ENCODE measurements around the gene NUDT16L1. TPM values are rescaled to one million over a fixed set of nuclear protein-coding genes. Genes with fewer than 3 reads are reported as not detected.
A peak's percentile ranks its signal among the peaks of the same experiment; 100 is the strongest.

The NUDT16L1 gene
- total and polyA plus RNA-seq, 2 of the 13 experiments (the other 11 are each of a cell fraction or from before 2014, with no cell fraction given) = 28.0 to 40.5 TPM

- TF ChIP-seq NRL (CRISPR knock-in tag; IDR thresholded peaks at IDR 0.05; ENCODE audit: borderline replicate concordance) (0 out of 2 replicates have a peak, but pooled peaks have one; percentile 33), ZNF224 (CRISPR knock-in tag; IDR thresholded peaks at IDR 0.05) (peak; percentile 60; the same call in 1 of the 2 replicates), TAF15 (IDR thresholded peaks at IDR 0.05; ENCODE audit: low read depth, low read length, poor library complexity, severe bottlenecking) (no peak), MTF2 (CRISPR knock-in tag; IDR thresholded peaks at IDR 0.05; ENCODE audit: borderline replicate concordance) (no peak)
These were observed 40.3 kb downstream of the NUDT16L1 start (continued) for GRCh38 chr16:4733747-4734062.

GRCh38 chr16:4734063-4734729 is 40.8 kb downstream of the NUDT16L1 start, which contains the start of the genes ANKS3 and DNAAF8:
Gene ANKS3, minus strand, starts transcription at chr16:4734271. Its CDS starts 4,122 bp downstream, at chr16:4730149.
Gene DNAAF8, plus strand, starts transcription at chr16:4734537. Its CDS starts 1,978 bp downstream, at chr16:4736515.
- intact Hi-C loops (cut with micrococcal nuclease; ENCODE audit: unreplicated experiment) (loop anchor here (5.0 kb wide), 1 partner anchor 68 kb away; the partner anchor contains the start of gene ROGDI), in situ Hi-C loops (cut with HindIII; ENCODE audit: extremely low pct_ligation_motif_present, low pct_unique_long_range_greater_than_20kb) (no loop called here)
- WGBS (ENCODE audit: low lambda C conversion rate) = 2% methylated on average over 38 of the region's 70 CpGs
- TF ChIP-seq DMAP1 (CRISPR knock-in tag; IDR thresholded peaks at IDR 0.05) (peak; percentile 73), ZNF740 (CRISPR knock-in tag; IDR thresholded peaks at IDR 0.05) (peak; percentile 94), NR2F2 (IDR thresholded peaks at IDR 0.05; ENCODE audit: borderline replicate concordance, low read depth) (no peak), ZNF530 (CRISPR knock-in tag; IDR thresholded peaks at IDR 0.05; ENCODE audit: low read depth) (no peak), GFI1 (CRISPR knock-in tag; IDR thresholded peaks at IDR 0.05; ENCODE audit: borderline replicate concordance) (no peak; the same call in 1 of the 2 replicates), RORA (CRISPR knock-in tag; IDR thresholded peaks at IDR 0.05) (no peak), KMT2A (CRISPR knock-in tag; IDR thresholded peaks at IDR 0.05) (peak; percentile 81), HCFC1 (IDR thresholded peaks at IDR 0.05; ENCODE audit: low read depth, low read length) (peak; percentile 70), ZNF614 (CRISPR knock-in tag; IDR thresholded peaks at IDR 0.05; ENCODE audit: borderline replicate concordance) (no peak), ZNF451 (CRISPR knock-in tag; IDR thresholded peaks at IDR 0.05) (peak; percentile 94), ZNF343 (CRISPR knock-in tag; IDR thresholded peaks at IDR 0.05) (no peak; the same call in 1 of the 2 replicates), JUNB (CRISPR knock-in tag; IDR thresholded peaks at IDR 0.05; ENCODE audit: borderline replicate concordance) (0 out of 2 replicates have a peak, but pooled peaks have one; percentile 21), FOXA3 (CRISPR knock-in tag; IDR thresholded peaks at IDR 0.05) (peak; percentile 61; the same call in 1 of the 2 replicates), U2AF2 (IDR thresholded peaks at IDR 0.05; ENCODE audit: low read depth, low read length) (no peak), ELF3 (CRISPR knock-in tag; IDR thresholded peaks at IDR 0.05) (peak; percentile 82; the same call in 1 of the 2 replicates), MNT (IDR thresholded peaks at IDR 0.05) (peak; percentile 63), ZBTB21 (CRISPR knock-in tag; IDR thresholded peaks at IDR 0.05) (no peak), ZNF552 (CRISPR knock-in tag; IDR thresholded peaks at IDR 0.05; ENCODE audit: borderline replicate concordance) (no peak), TEAD3 (CRISPR knock-in tag; optimal IDR thresholded peaks at IDR 0.05; ENCODE audit: borderline replicate concordance) (peak; percentile 98), NFRKB (IDR thresholded peaks at IDR 0.05) (no peak), ZNF776 (CRISPR knock-in tag; IDR thresholded peaks at IDR 0.05) (peak; percentile 91)

More at GRCh38 chr16:4734063-4734729, 40.8 kb downstream of the NUDT16L1 start, which contains the start of the genes ANKS3 and DNAAF8:
- peak within 1 kb of the TSS; percentile 80 for H3K27ac ChIP-seq (ENCODE audit: extremely low read length, insufficient read depth, low read length)
- H3K4me2 ChIP-seq (ENCODE audit: low read depth, low read length) = peak within 1 kb of the TSS; percentile 99
- no peaks in the 10 kb centered on the region for H4K20me1 ChIP-seq (ENCODE audit: insufficient read depth, low read length)
- H3K9me3 ChIP-seq (ENCODE audit: low read length) = no peaks in the 10 kb centered on the region
- peak; percentile 96 for ATAC-seq
- peak; percentile 86 for FAIRE-seq
- no TSS peak for BruUV-seq (replicated peaks)
- H3K79me2 ChIP-seq (ENCODE audit: insufficient read depth, low read length) = peaks cover 21% of the 10 kb centered on the region
- ChIA-PET CTCF (ENCODE audit: low intra/inter-chr PET ratio, low total read pairs) (no interaction called here), POLR2A (interaction anchor here (0.9 to 3.1 kb wide), 21 partner anchors 17 to 364 kb away, joined by 3 to 40 read pairs (median 4); partner anchors contain the start of genes EEF2KMT, GLYR1, NUDT16L1 and ROGDI)
- peak within 1 kb of the TSS; percentile 91 for H2AFZ ChIP-seq (ENCODE audit: low read length)
- H3K27me3 ChIP-seq (ENCODE audit: control insufficient read depth in 1 of 2, insufficient read depth in 2 of 2, low read length in 2 of 2) = no peaks in the 10 kb centered on the region; a peak in 2 of 5 replicates
- peaks cover 2 to 10% of the 10 kb centered on the region in 2 experiments; a peak in 2 of 5 replicates for H3K36me3 ChIP-seq (replicated peaks in 1 of 2; ENCODE audit: control insufficient read depth in 1 of 2, insufficient read depth in 2 of 2, low read length in 2 of 2)
- H3K9ac ChIP-seq (ENCODE audit: insufficient read depth, low read depth, low read length) = peak within 1 kb of the TSS; percentile 95
- peak; percentile 96 for DNase-seq (ENCODE audit: low spot score)
- H3K4me1 ChIP-seq (ENCODE audit: insufficient read depth, low read length) = peaks cover 20% of the 10 kb centered on the region
- H3K4me3 ChIP-seq (replicated peaks in 1 of 3; ENCODE audit: insufficient read depth in 1 of 3, low read depth in 2 of 3, low read length in 3 of 3) = peak within 1 kb of the TSS; percentile 98 to 100 (median 100)

Measured in HepG2 (cell line).